HEK293 (cell line): ENCODE data around the gene IQCE.

Source experiments
- CTCF ChIA-PET: fragments of 350-600 bp; formaldehyde crosslinking; extraction: SDS; loops from one replicate; lab custom pipeline; 2021; ENCODE audit warnings: antibody characterized with exemption; lab: Yijun Ruan, JAX
- POLR2A ChIA-PET: fragments of 300-600 bp; formaldehyde crosslinking; extraction: SDS; loops from one replicate; lab custom pipeline; 2020; ENCODE audit warnings: antibody characterized with exemption, inconsistent platforms; lab: Yijun Ruan, JAX
- H3K27ac ChIP-seq: fragments of 200-500 bp; sonication (Bioruptor generic); 2 replicates; pipeline ENCODE4 v1.5.1; 2014; ENCODE audit warnings: low read depth, low read length, control low read depth, inconsistent platforms; ENCODE audit errors: extremely low read depth
- H3K36me3 ChIP-seq, 2 experiments: fragments of 200-500 bp in 1 of 2; sonication (Bioruptor generic) in 1 of 2; 1 replicate in 1 of 2; 2 replicates in 1 of 2; pipeline ENCODE4 v1.5.1; 2014 to 2017; ENCODE audit warnings: inconsistent platforms in 2 of 2, low read length in 2 of 2; ENCODE audit not compliant: control insufficient read depth in 2 of 2, insufficient read depth in 1 of 2
- H3K4me1 ChIP-seq: fragments of 200-500 bp; sonication (Bioruptor generic); 2 replicates; pipeline ENCODE4 v1.5.1; 2014; ENCODE audit warnings: mild to moderate bottlenecking, low read length, inconsistent platforms; ENCODE audit not compliant: control insufficient read depth, insufficient read depth
- H3K4me3 ChIP-seq: 2 replicates; pipeline ENCODE4 v1.5.1; 2011; ENCODE audit warnings: low read depth, mild to moderate bottlenecking, control low read depth, low read length, moderate library complexity
- H3K9me3 ChIP-seq: fragments of 200-500 bp; sonication (Bioruptor generic); 2 replicates; pipeline ENCODE4 v1.5.1; 2014; ENCODE audit warnings: low read depth, low read length, inconsistent platforms; ENCODE audit not compliant: control insufficient read depth, insufficient read depth
- HOXC10 ChIP-seq: sonication (generic); formaldehyde crosslinking; IDR thresholded peaks from 2 replicates; pipeline ENCODE4 v1.8.1; 2023; ENCODE audit warnings: mild to moderate bottlenecking, missing genetic modification reagents
- HOXD13 ChIP-seq: sonication (generic); formaldehyde crosslinking; IDR thresholded peaks from 2 replicates; pipeline ENCODE4 v1.8.0; 2022; ENCODE audit warnings: missing genetic modification reagents, borderline replicate concordance
- PATZ1 ChIP-seq: fragments of 450-650 bp; formaldehyde crosslinking; IDR thresholded peaks from 2 replicates; pipeline ENCODE4 v1.5.1; 2016; ENCODE audit warnings: missing biosample characterization, missing genetic modification characterization
- PRDM10 ChIP-seq: fragments of 450-650 bp; formaldehyde crosslinking; IDR thresholded peaks from 2 replicates; pipeline ENCODE4 v1.5.1; 2016; ENCODE audit warnings: missing biosample characterization, missing genetic modification characterization
- PRDM6 ChIP-seq: fragments of 450-650 bp; formaldehyde crosslinking; IDR thresholded peaks from 2 replicates; pipeline ENCODE4 v1.5.1; 2017; ENCODE audit warnings: missing biosample characterization, missing genetic modification characterization
- ZBTB17 ChIP-seq: fragments of 450-650 bp; formaldehyde crosslinking; IDR thresholded peaks from 2 replicates; pipeline ENCODE4 v1.5.1; 2016; ENCODE audit warnings: missing biosample characterization, missing genetic modification characterization
- ZNF114 ChIP-seq: fragments of 450-650 bp; formaldehyde crosslinking; IDR thresholded peaks from 2 replicates; pipeline ENCODE4 v1.5.0; 2017; ENCODE audit warnings: missing biosample characterization, missing genetic modification characterization
- ZNF132 ChIP-seq: fragments of 450-650 bp; formaldehyde crosslinking; IDR thresholded peaks from 2 replicates; pipeline ENCODE4 v1.5.1; 2017; ENCODE audit warnings: missing biosample characterization, missing genetic modification characterization, borderline replicate concordance
- ZNF138 ChIP-seq: fragments of 450-650 bp; formaldehyde crosslinking; IDR thresholded peaks from 2 replicates; pipeline ENCODE4 v1.5.1; 2016; ENCODE audit warnings: missing biosample characterization, missing genetic modification characterization, borderline replicate concordance
- ZNF155 ChIP-seq: fragments of 450-650 bp; formaldehyde crosslinking; IDR thresholded peaks from 2 replicates; pipeline ENCODE4 v1.5.1; 2016; ENCODE audit warnings: missing biosample characterization, missing genetic modification characterization
- ZNF175 ChIP-seq: fragments of 450-650 bp; formaldehyde crosslinking; IDR thresholded peaks from 2 replicates; pipeline ENCODE4 v1.5.1; 2016; ENCODE audit warnings: missing biosample characterization, missing genetic modification characterization
- ZNF214 ChIP-seq: fragments of 450-650 bp; formaldehyde crosslinking; IDR thresholded peaks from 2 replicates; pipeline ENCODE4 v1.5.1; 2017; ENCODE audit warnings: missing biosample characterization, mild to moderate bottlenecking, missing genetic modification characterization, borderline replicate concordance
- ZNF23 ChIP-seq: fragments of 450-650 bp; formaldehyde crosslinking; IDR thresholded peaks from 2 replicates; pipeline ENCODE4 v1.5.1; 2016; ENCODE audit warnings: missing biosample characterization, missing genetic modification characterization, borderline replicate concordance
- ZNF426 ChIP-seq: fragments of 450-650 bp; formaldehyde crosslinking; IDR thresholded peaks from 2 replicates; pipeline ENCODE4 v1.5.1; 2017; ENCODE audit warnings: missing biosample characterization, missing genetic modification characterization, mild to moderate bottlenecking, inconsistent platforms, moderate library complexity
- ZNF449 ChIP-seq: fragments of 450-650 bp; formaldehyde crosslinking; IDR thresholded peaks from 2 replicates; pipeline ENCODE4 v1.5.1; 2017; ENCODE audit warnings: missing biosample characterization, mild to moderate bottlenecking, missing genetic modification characterization, moderate library complexity
- ZNF514 ChIP-seq: fragments of 450-650 bp; formaldehyde crosslinking; IDR thresholded peaks from 2 replicates; pipeline ENCODE4 v1.5.1; 2016; ENCODE audit warnings: missing biosample characterization, missing genetic modification characterization
- ZNF571 ChIP-seq: fragments of 450-650 bp; formaldehyde crosslinking; IDR thresholded peaks from 2 replicates; pipeline ENCODE4 v1.5.0; 2017; ENCODE audit warnings: missing biosample characterization, missing genetic modification characterization
- ZNF580 ChIP-seq: fragments of 450-650 bp; formaldehyde crosslinking; IDR thresholded peaks from 2 replicates; pipeline ENCODE4 v1.5.1; 2016; ENCODE audit warnings: missing biosample characterization, missing genetic modification characterization
- ZNF610 ChIP-seq: fragments of 450-650 bp; formaldehyde crosslinking; IDR thresholded peaks from 2 replicates; pipeline ENCODE4 v1.5.1; 2016; ENCODE audit warnings: missing biosample characterization, missing genetic modification characterization, borderline replicate concordance
- ZNF624 ChIP-seq: fragments of 450-650 bp; formaldehyde crosslinking; IDR thresholded peaks from 2 replicates; pipeline ENCODE4 v1.5.1; 2017; ENCODE audit warnings: missing biosample characterization, missing genetic modification characterization
- ZNF629 ChIP-seq: fragments of 450-650 bp; formaldehyde crosslinking; IDR thresholded peaks from 2 replicates; pipeline ENCODE4 v1.5.1; 2017; ENCODE audit warnings: missing biosample characterization, missing genetic modification characterization
- ZNF777 ChIP-seq: fragments of 450-650 bp; formaldehyde crosslinking; IDR thresholded peaks from 2 replicates; pipeline ENCODE4 v1.5.1; 2017; ENCODE audit warnings: missing biosample characterization, missing genetic modification characterization, borderline replicate concordance

The IQCE gene

GRCh38 chr7:2510130-2510776 is 48.5 kb upstream of the IQCE start:
- Histone ChIP-seq H3K4me3 (no peak overlapping the region), H3K27ac (no peak overlapping the region), H3K9me3 (no peaks in the 10 kb centered on the region), H3K4me1 (no peaks in the 10 kb centered on the region; the same call in 1 of the 2 replicates), H3K36me3 (no peaks in the 10 kb centered on the region)
- ChIA-PET POLR2A (no interaction called here), CTCF (interaction anchor here (1.1 kb wide), 1 partner anchor 42 kb away, joined by 3 read pairs; no protein-coding TSS in a partner anchor)
- TF ChIP-seq ZNF23 (tag by site-specific recombination) (no peak), ZNF629 (tag by site-specific recombination) (no peak), ZNF132 (tag by site-specific recombination) (no peak), ZNF624 (tag by site-specific recombination) (no peak), ZNF214 (tag by site-specific recombination) (no peak), PATZ1 (tag by site-specific recombination) (no peak), ZBTB17 (tag by site-specific recombination) (no peak)

- ChIA-PET CTCF (no interaction called here), POLR2A (no interaction called here)
- Histone ChIP-seq H3K27ac (no peak overlapping the region), H3K4me1 (no peaks in the 10 kb centered on the region; the same call in 1 of the 2 replicates), H3K4me3 (no peak overlapping the region), H3K9me3 (no peaks in the 10 kb centered on the region), H3K36me3 (no peaks in the 10 kb centered on the region)
- TF ChIP-seq ZNF514 (tag by site-specific recombination) (no peak), ZNF138 (tag by site-specific recombination) (no peak), ZNF777 (tag by site-specific recombination) (no peak), ZNF426 (tag by site-specific recombination) (no peak), ZNF175 (no peak), HOXC10 (CRISPR knock-in tag) (no peak), ZNF449 (tag by site-specific recombination) (no peak), ZNF155 (tag by site-specific recombination) (no peak), ZNF571 (tag by site-specific recombination) (no peak), ZNF610 (tag by site-specific recombination) (no peak), ZNF114 (no peak), PRDM6 (tag by site-specific recombination) (no peak), PRDM10 (tag by site-specific recombination) (no peak), HOXD13 (CRISPR knock-in tag) (no peak), ZNF580 (tag by site-specific recombination) (no peak)
These were observed 47.6 kb upstream of the IQCE start for GRCh38 chr7:2510909-2511768.
